ENCODE results near the gene MTFMT. TPM values are rescaled to one million over a fixed set of nuclear protein-coding genes. Genes with fewer than 3 reads are reported as not detected.

MTFMT gene
- total and polyA plus RNA-seq, 2 of the 13 experiments (the other 11 are each of a cell fraction or from before 2014, with no cell fraction given), result 9.9 to 23.2 TPM

GRCh38 chr15:65056868-65057548 is 27.6 kb upstream of the MTFMT start (continued):
- TF ChIP-seq GRHL1 (CRISPR knock-in tag; conservative IDR thresholded peaks at IDR 0.05) (no peak), IRX3 (CRISPR knock-in tag; IDR thresholded peaks at IDR 0.05; ENCODE audit: borderline replicate concordance, low read depth) (no peak), U2AF2 (IDR thresholded peaks at IDR 0.05; ENCODE audit: low read depth, low read length) (no peak), SIN3B (IDR thresholded peaks at IDR 0.05; ENCODE audit: low read length) (peak; percentile 84), HBP1 (CRISPR knock-in tag; IDR thresholded peaks at IDR 0.05; ENCODE audit: low read depth) (peak; percentile 74; the same call in 1 of the 2 replicates), RARG (CRISPR knock-in tag; IDR thresholded peaks at IDR 0.05; ENCODE audit: low read depth) (no peak), ZNF407 (CRISPR knock-in tag; IDR thresholded peaks at IDR 0.05; ENCODE audit: not compliant biosample characterization) (no peak), ZNF597 (CRISPR knock-in tag; IDR thresholded peaks at IDR 0.05) (no peak), STAG1 (CRISPR knock-in tag; IDR thresholded peaks at IDR 0.05) (no peak), ZNF619 (CRISPR knock-in tag; IDR thresholded peaks at IDR 0.05) (no peak), FOSL2 (CRISPR knock-in tag; IDR thresholded peaks at IDR 0.05) (peak; percentile 99), THRA (CRISPR knock-in tag; IDR thresholded peaks at IDR 0.05; ENCODE audit: borderline replicate concordance) (peak; percentile 48; the same call in 1 of the 2 replicates), KDM6A (CRISPR knock-in tag; IDR thresholded peaks at IDR 0.05; ENCODE audit: low read depth) (peak; percentile 92), XRCC5 (optimal IDR thresholded peaks at IDR 0.05; ENCODE audit: low read length) (peak; percentile 70), ZNF256 (CRISPR knock-in tag; conservative IDR thresholded peaks at IDR 0.05) (no peak), ZNF160 (CRISPR knock-in tag; IDR thresholded peaks at IDR 0.05) (no peak)
